Liver (tissue), 9 donors: ENCODE data around the gene LLGL2. TPM values are rescaled to one million over a fixed set of nuclear protein-coding genes. Genes with fewer than 3 reads are reported as not detected.

Experiments used
- DNase-seq: peaks from one replicate; pipeline ENCODE4 v3.0.0-alpha.2; 2017; ENCODE audit warnings: low spot score
- H3K27ac ChIP-seq, 2 donors: one replicate each; pipeline ENCODE4 v1.7.0; 2013; ENCODE audit warnings: inconsistent platforms in 2 of 2, low read length in 2 of 2, control low read depth in 1 of 2, low read depth in 1 of 2, mild to moderate bottlenecking in 1 of 2
- H3K27me3 ChIP-seq, 4 donors: one replicate each; pipeline versions ENCODE4 v1.6.1 to v1.7.0; 2013; ENCODE audit warnings: low read length in 3 of 4, inconsistent platforms in 1 of 4, mild to moderate bottlenecking in 1 of 4, moderate library complexity in 1 of 4; ENCODE audit not compliant: control insufficient read depth in 4 of 4, insufficient read depth in 4 of 4
- H3K36me3 ChIP-seq, 4 donors: one replicate each; pipeline versions ENCODE4 v1.6.1 to v1.7.0; 2013; ENCODE audit warnings: low read length in 3 of 4, mild to moderate bottlenecking in 3 of 4, low read depth in 1 of 4, moderate library complexity in 1 of 4; ENCODE audit not compliant: control insufficient read depth in 4 of 4, insufficient read depth in 3 of 4
- H3K4me1 ChIP-seq, 4 donors: one replicate each; pipeline versions ENCODE4 v1.6.1 to v1.7.0; 2013; ENCODE audit warnings: low read length in 3 of 4, mild to moderate bottlenecking in 3 of 4, moderate library complexity in 1 of 4; ENCODE audit not compliant: control insufficient read depth in 4 of 4, insufficient read depth in 4 of 4
- H3K4me3 ChIP-seq, 3 donors: one replicate each; pipeline versions ENCODE4 v1.6.1 to v1.7.0; 2013; ENCODE audit warnings: low read length in 3 of 3, control low read depth in 1 of 3, low read depth in 1 of 3, mild to moderate bottlenecking in 1 of 3
- H3K9ac ChIP-seq, 2 donors: one replicate each; pipeline ENCODE4 v1.7.0; 2013; ENCODE audit warnings: low read length in 2 of 2, mild to moderate bottlenecking in 2 of 2, moderate library complexity in 2 of 2, control low read depth in 1 of 2, low read depth in 1 of 2
- H3K9me3 ChIP-seq, 4 donors: one replicate each; pipeline versions ENCODE4 v1.6.1 to v1.7.0; 2013; ENCODE audit warnings: low read length in 3 of 4; ENCODE audit not compliant: control insufficient read depth in 4 of 4
- ATF3 ChIP-seq: IDR thresholded peaks from 2 replicates; pipeline ENCODE4 v1.6.1; 2016; ENCODE audit warnings: antibody characterized with exemption
- CTCF ChIP-seq: fragments of 150-350 bp; IDR thresholded peaks from 2 replicates; pipeline ENCODE4 v1.5.1; 2017; ENCODE audit warnings: improper control_type of control experiment, low read depth, low read length; ENCODE audit not compliant: missing input control
- EGR1 ChIP-seq, 2 donors: IDR thresholded peaks; 2 replicates each; pipeline ENCODE4 v1.6.1; 2016 to 2018; ENCODE audit warnings: antibody characterized with exemption in 2 of 2, low read depth in 2 of 2
- FOXA1 ChIP-seq: IDR thresholded peaks from 2 replicates; pipeline ENCODE4 v1.6.1; 2016; ENCODE audit warnings: antibody characterized with exemption
- FOXA2 ChIP-seq: IDR thresholded peaks from 2 replicates; pipeline ENCODE4 v1.6.1; 2016; ENCODE audit warnings: antibody characterized with exemption
- GABPA ChIP-seq, 2 donors: IDR thresholded peaks in 1 of 2; conservative IDR thresholded peaks in 1 of 2; 2 replicates each; pipeline ENCODE4 v1.6.1; 2016; ENCODE audit warnings: antibody characterized with exemption in 2 of 2, mild to moderate bottlenecking in 1 of 2, moderate library complexity in 1 of 2
- HNF4A ChIP-seq, 2 donors: conservative IDR thresholded peaks; 2 replicates each; pipeline ENCODE4 v1.6.1; 2016; ENCODE audit warnings: antibody characterized with exemption in 2 of 2, mild to moderate bottlenecking in 2 of 2
- HNF4G ChIP-seq: IDR thresholded peaks from 2 replicates; pipeline ENCODE4 v1.6.1; 2016; ENCODE audit warnings: antibody characterized with exemption
- JUND ChIP-seq, 2 donors: IDR thresholded peaks; 2 replicates each; pipeline ENCODE4 v1.6.1; 2016; ENCODE audit warnings: antibody characterized with exemption in 2 of 2
- MAX ChIP-seq: IDR thresholded peaks from 2 replicates; pipeline ENCODE4 v1.6.1; 2016; ENCODE audit warnings: antibody characterized with exemption
- NR2F2 ChIP-seq: IDR thresholded peaks from 2 replicates; pipeline ENCODE4 v1.6.1; 2016; ENCODE audit warnings: antibody characterized with exemption
- RAD21 ChIP-seq, 2 donors: IDR thresholded peaks; 2 replicates each; pipeline ENCODE4 v1.6.1; 2016; ENCODE audit warnings: antibody characterized with exemption in 2 of 2, mild to moderate bottlenecking in 2 of 2
- REST ChIP-seq: IDR thresholded peaks from 2 replicates; pipeline ENCODE4 v1.6.1; 2016; ENCODE audit warnings: antibody characterized with exemption, mild to moderate bottlenecking
- RXRA ChIP-seq, 2 donors: IDR thresholded peaks; 2 replicates each; pipeline ENCODE4 v1.6.1; 2017 to 2018; ENCODE audit warnings: antibody characterized with exemption in 2 of 2, mild to moderate bottlenecking in 1 of 2
- SP1 ChIP-seq: IDR thresholded peaks from 2 replicates; pipeline ENCODE4 v1.6.1; 2018; ENCODE audit warnings: antibody characterized with exemption, mild to moderate bottlenecking
- TAF1 ChIP-seq: conservative IDR thresholded peaks from 2 replicates; pipeline ENCODE4 v1.6.1; 2016; ENCODE audit warnings: antibody characterized with exemption, mild to moderate bottlenecking
- YY1 ChIP-seq: IDR thresholded peaks from 2 replicates; pipeline ENCODE4 v1.6.1; 2016; ENCODE audit warnings: antibody characterized with exemption, mild to moderate bottlenecking
- ZBTB33 ChIP-seq: IDR thresholded peaks from 2 replicates; pipeline ENCODE4 v1.6.1; 2016; ENCODE audit warnings: antibody characterized with exemption
- WGBS: extraction: QIAGEN DNeasy Blood & Tissue Kit; methylation state at CpG from one replicate; pipeline ENCODE4 v1.1.7; 2013; 5-methylcytosine and 5-hydroxymethylcytosine counted together
- polyA plus RNA-seq, 2 donors: library from polyadenylated mRNA; stranded (reverse) in 1 of 2; unstranded in 1 of 2; fragments of 200-250 nt in 1 of 2; fragments of >200 nt in 1 of 2; fragmentation: Nextera tagmentation in 1 of 2; extraction: Ambion mirVana in 1 of 2; gene quantifications; one replicate each; pipeline versions ENCODE4 v1.2.1 to v1.2.3, GENCODE V29; 2013 to 2015
- total RNA-seq, 2 donors: library from RNA; depleted of rRNA; stranded (reverse); fragments of >200 nt; gene quantifications; one replicate each; pipeline ENCODE4 v1.2.3, GENCODE V29; 2014
- donor health status: healthy.
- donor health status: healthy.
- donor health status: healthy.
- donor health status: healthy.
- donor health status: healthy.

Gene LLGL2
- total and polyA plus RNA-seq, 4 donors = 23.2 to 69.6 (median 38.5) TPM

GRCh38 chr17:75501378-75502071, 24.0 kb upstream of the LLGL2 start (continued):
- TF ChIP-seq MAX = no peak

- H3K27me3 ChIP-seq = no peaks in the 10 kb centered on the region
- H3K9me3 ChIP-seq = no peaks in the 10 kb centered on the region
- 93% methylated on average over 40 of the region's 40 CpGs for WGBS
- peaks cover 5 to 23% (median 13%) of the 10 kb centered on the region in 4 donors for H3K4me1 ChIP-seq
- H3K9ac ChIP-seq = no peak overlapping the region
- peaks cover 3 to 39% (median 18%) of the 10 kb centered on the region in 4 donors for H3K36me3 ChIP-seq
- TF ChIP-seq MAX (no peak), TAF1 (no peak), GABPA (IDR thresholded peaks at IDR 0.05 in 1 of 2, conservative IDR thresholded peaks at IDR 0.05 in 1 of 2) (no peak), ZBTB33 (no peak), RXRA (IDR thresholded peaks at IDR 0.05) (no peak), FOXA2 (no peak), RAD21 (IDR thresholded peaks at IDR 0.05) (no peak), EGR1 (IDR thresholded peaks at IDR 0.05; ENCODE audit: low read depth in 2 of 2) (no peak), FOXA1 (no peak), SP1 (no peak), YY1 (no peak), ATF3 (no peak), JUND (IDR thresholded peaks at IDR 0.05) (no peak), REST (no peak), CTCF (no peak), HNF4A (conservative IDR thresholded peaks at IDR 0.05) (no peak), HNF4G (no peak), NR2F2 (no peak)
- no peak overlapping the region for H3K4me3 ChIP-seq
- DNase-seq = no peak
- no peak overlapping the region for H3K27ac ChIP-seq
Measured at GRCh38 chr17:75502072-75502720, 23.3 kb upstream of the LLGL2 start.
